NCI-H460 (cell line): Measurements from ENCODE around the gene ZFAND3. TPM values are rescaled to one million over a fixed set of nuclear protein-coding genes. Genes with fewer than 3 reads are reported as not detected.

ENCODE experiments used
- DNase-seq: peaks from one replicate; pipeline ENCODE4 v3.0.0-alpha.2; 2016; ENCODE audit warnings: low read depth; ENCODE audit errors: extremely low read depth
- total RNA-seq: library from RNA; depleted of rRNA; stranded (reverse); fragments of >200 nt; shearing (Covaris generic); gene quantifications from 2 replicates; pipeline ENCODE4 v1.2.3, GENCODE V29; 2014

ZFAND3 gene
- total RNA-seq, 1 experiment from 2014 or later = 14.7 TPM

- DNase-seq = no peak
Observed at GRCh38 chr6:38173909-38174308, 354.4 kb downstream of the ZFAND3 start.

- DNase-seq = no peak
Observed at GRCh38 chr6:38174315-38174714, 354.8 kb downstream of the ZFAND3 start.

GRCh38 chr6:38174806-38175495, 355.4 kb downstream of the ZFAND3 start:
- no peak for DNase-seq

- DNase-seq = no peak
Observed at GRCh38 chr6:38175786-38176185, 356.3 kb downstream of the ZFAND3 start.

- no peak for DNase-seq
Observed at GRCh38 chr6:38176797-38177751, 357.5 kb downstream of the ZFAND3 start.

GRCh38 chr6:38177882-38178583, 358.5 kb downstream of the ZFAND3 start:
- DNase-seq = no peak

- DNase-seq = no peak
Observed at GRCh38 chr6:38178584-38178886, 359.0 kb downstream of the ZFAND3 start.

- DNase-seq = no peak
Observed at GRCh38 chr6:38179300-38179699, 359.8 kb downstream of the ZFAND3 start.

- DNase-seq = no peak
Observed at GRCh38 chr6:38179794-38180430, 360.4 kb downstream of the ZFAND3 start.

- no peak for DNase-seq
Observed at GRCh38 chr6:38180586-38180985, 361.1 kb downstream of the ZFAND3 start.

- no peak for DNase-seq
Observed at GRCh38 chr6:38182426-38182825, 362.9 kb downstream of the ZFAND3 start.

GRCh38 chr6:38183856-38184584, 364.5 kb downstream of the ZFAND3 start:
- no peak for DNase-seq

GRCh38 chr6:38184585-38185080, 365.1 kb downstream of the ZFAND3 start:
- no peak for DNase-seq

GRCh38 chr6:38185244-38185643, 365.7 kb downstream of the ZFAND3 start:
- no peak for DNase-seq

GRCh38 chr6:38185752-38186151, 366.2 kb downstream of the ZFAND3 start:
- DNase-seq = no peak

GRCh38 chr6:38187325-38187724, 367.8 kb downstream of the ZFAND3 start:
- no peak for DNase-seq

GRCh38 chr6:38187811-38188590, 368.5 kb downstream of the ZFAND3 start:
- no peak for DNase-seq

GRCh38 chr6:38188677-38189335, 369.3 kb downstream of the ZFAND3 start:
- no peak for DNase-seq

GRCh38 chr6:38191418-38191817, 371.9 kb downstream of the ZFAND3 start:
- no peak for DNase-seq
